VCaP (cell line): ENCODE measurements around the gene EIF1AY.
A peak's percentile ranks its signal among the peaks of the same experiment; 100 is the strongest.
"Not testable (repeated sequence)": the region's sequence is repeated elsewhere in the genome, so short reads cannot be mapped to it uniquely, and the experiment has no call there.

Source experiments
- H3K27ac ChIP-seq: fragments of 450-650 bp; 2 replicates; pipeline ENCODE4 v1.5.1; 2017
- TF ChIP-seq, protein P1 (sequence below): fragments of 450-650 bp; conservative IDR thresholded peaks from 2 replicates; pipeline ENCODE4 v1.5.1; 2017; ENCODE audit warnings: mild to moderate bottlenecking, moderate library complexity

Gene EIF1AY

DNA sequence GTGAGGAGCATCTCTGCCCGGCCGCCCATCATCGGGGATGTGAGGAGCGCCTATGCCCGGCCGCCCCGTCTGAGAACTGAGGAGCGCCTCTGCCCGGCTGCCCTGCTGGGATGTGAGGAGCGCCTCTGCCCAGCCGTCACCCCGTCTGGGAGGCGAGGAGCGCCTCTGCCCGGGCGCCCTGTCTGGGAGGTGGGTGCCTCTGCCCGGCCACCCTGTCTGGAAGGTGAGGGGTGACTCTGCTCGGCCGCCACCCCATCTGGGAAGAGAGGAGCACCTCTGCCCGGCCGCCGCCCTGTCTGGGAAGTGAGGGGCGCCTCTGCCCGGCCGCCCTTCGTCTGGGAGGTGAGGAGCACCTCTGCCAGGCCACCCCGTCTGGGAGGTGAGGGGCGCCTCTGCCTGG is 23.7 kb upstream of the EIF1AY start:
- no peak overlapping the region for H3K27ac ChIP-seq
- TF ChIP-seq, protein P1, sequence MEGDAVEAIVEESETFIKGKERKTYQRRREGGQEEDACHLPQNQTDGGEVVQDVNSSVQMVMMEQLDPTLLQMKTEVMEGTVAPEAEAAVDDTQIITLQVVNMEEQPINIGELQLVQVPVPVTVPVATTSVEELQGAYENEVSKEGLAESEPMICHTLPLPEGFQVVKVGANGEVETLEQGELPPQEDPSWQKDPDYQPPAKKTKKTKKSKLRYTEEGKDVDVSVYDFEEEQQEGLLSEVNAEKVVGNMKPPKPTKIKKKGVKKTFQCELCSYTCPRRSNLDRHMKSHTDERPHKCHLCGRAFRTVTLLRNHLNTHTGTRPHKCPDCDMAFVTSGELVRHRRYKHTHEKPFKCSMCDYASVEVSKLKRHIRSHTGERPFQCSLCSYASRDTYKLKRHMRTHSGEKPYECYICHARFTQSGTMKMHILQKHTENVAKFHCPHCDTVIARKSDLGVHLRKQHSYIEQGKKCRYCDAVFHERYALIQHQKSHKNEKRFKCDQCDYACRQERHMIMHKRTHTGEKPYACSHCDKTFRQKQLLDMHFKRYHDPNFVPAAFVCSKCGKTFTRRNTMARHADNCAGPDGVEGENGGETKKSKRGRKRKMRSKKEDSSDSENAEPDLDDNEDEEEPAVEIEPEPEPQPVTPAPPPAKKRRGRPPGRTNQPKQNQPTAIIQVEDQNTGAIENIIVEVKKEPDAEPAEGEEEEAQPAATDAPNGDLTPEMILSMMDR: no peak

- H3K27ac ChIP-seq: not testable (repeated sequence)
Observed at GRCh38 chrY:20552764-20553323, 22.7 kb upstream of the EIF1AY start.

- H3K27ac ChIP-seq: no peak overlapping the region
- TF ChIP-seq, protein P1: no peak
Observed at GRCh38 chrY:20555820-20556219, 19.8 kb upstream of the EIF1AY start.

GRCh38 chrY:20558677-20559076 is 16.9 kb upstream of the EIF1AY start:
- TF ChIP-seq, protein P1: peak; percentile 63
- no peak overlapping the region for H3K27ac ChIP-seq

GRCh38 chrY:20559873-20560512 is 15.6 kb upstream of the EIF1AY start:
- TF ChIP-seq, protein P1: no peak
- peak overlapping the region; percentile 36 for H3K27ac ChIP-seq

GRCh38 chrY:20571306-20571705 is 4.3 kb upstream of the EIF1AY start:
- H3K27ac ChIP-seq: no peak overlapping the region
- TF ChIP-seq, protein P1: no peak

- H3K27ac ChIP-seq: peak overlapping the region; percentile 75
- TF ChIP-seq, protein P1: peak; percentile 45
Observed at GRCh38 chrY:20576506-20576905, 930 bp downstream of the EIF1AY start.

DNA sequence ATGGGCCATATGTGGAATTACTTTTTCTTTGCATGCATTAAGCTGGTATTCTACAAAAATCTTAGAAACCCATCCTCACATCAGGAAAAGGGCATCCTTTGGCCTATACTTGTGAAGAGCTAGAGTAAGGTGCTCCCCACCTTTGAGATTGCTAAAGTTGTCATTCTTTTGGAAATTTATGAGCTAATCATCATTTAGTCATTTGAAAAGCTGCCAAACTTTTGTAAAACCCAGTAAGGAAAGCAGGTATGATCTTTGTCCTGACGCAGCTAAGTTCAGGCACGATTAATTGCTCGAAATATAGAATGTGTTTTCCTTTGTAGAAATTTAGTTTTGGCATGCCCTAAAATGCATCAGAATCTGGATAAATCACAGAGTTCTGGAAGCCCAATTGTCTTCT is 2.6 kb downstream of the EIF1AY start:
- TF ChIP-seq, protein P1: no peak
- H3K27ac ChIP-seq: no peak overlapping the region
